Thyroid gland (tissue), 4 donors: ENCODE data around the gene GPC1. TPM values are rescaled to one million over a fixed set of nuclear protein-coding genes. Genes with fewer than 3 reads are reported as not detected.

Experiments
- DNase-seq, 2 donors: peaks; one replicate each; pipeline ENCODE4 v3.0.0-alpha.2; 2019
- H3K27ac ChIP-seq, 3 donors: fragments of 200-600 bp; sonication (generic); 1 replicate in 2 of 3; 2 replicates in 1 of 3; pipeline ENCODE4 v1.5.1; 2016 to 2019; ENCODE audit warnings: mild to moderate bottlenecking in 1 of 3, moderate library complexity in 1 of 3
- H3K27me3 ChIP-seq: fragments of 200-600 bp; sonication (generic); one replicate; pipeline ENCODE4 v1.5.1; 2019
- H3K36me3 ChIP-seq, 2 donors: fragments of 200-600 bp; sonication (generic); one replicate each; pipeline ENCODE4 v1.5.1; 2016 to 2019
- H3K4me1 ChIP-seq, 2 donors: fragments of 200-600 bp; sonication (generic); one replicate each; pipeline ENCODE4 v1.5.1; 2017 to 2019
- H3K4me3 ChIP-seq, 3 donors: fragments of 200-600 bp; sonication (generic); replicated peaks in 1 of 3; 1 replicate in 2 of 3; 2 replicates in 1 of 3; pipeline ENCODE4 v1.5.1; 2016; ENCODE audit warnings: mild to moderate bottlenecking in 1 of 3
- H3K9me3 ChIP-seq: fragments of 200-600 bp; sonication (generic); one replicate; pipeline ENCODE4 v1.5.1; 2017
- CTCF ChIP-seq, 6 experiments: fragments of 200-600 bp in 3 of 6; fragments of 450-650 bp in 3 of 6; sonication (generic) in 3 of 6; IDR thresholded peaks; one replicate each; pipeline ENCODE4 v1.5.1; 2016 to 2019; ENCODE audit warnings: antibody characterized with exemption in 6 of 6, mild to moderate bottlenecking in 2 of 6, inconsistent platforms in 1 of 6, moderate library complexity in 1 of 6
- POLR2A ChIP-seq, 2 donors: fragments of 450-650 bp; IDR thresholded peaks; one replicate each; pipeline ENCODE4 v1.6.1; 2017; ENCODE audit warnings: antibody characterized with exemption in 2 of 2, mild to moderate bottlenecking in 2 of 2, moderate library complexity in 1 of 2
- WGBS, 2 donors: methylation state at CpG; one replicate each; pipeline ENCODE4 v1.1.5; 2017; 5-methylcytosine and 5-hydroxymethylcytosine counted together
- intact Hi-C: fragments of 100-400 bp; cut with DNase I; formaldehyde crosslinking; loops from one replicate; pipeline ENCODE4 v1.15.1; 2023
- total RNA-seq, 4 donors: library from RNA; depleted of rRNA; stranded (reverse); fragments of >200 nt; gene quantifications; one replicate each; pipeline ENCODE4 v1.2.3, GENCODE V29; 2016

GPC1 gene
- total RNA-seq, 4 donors from 2014 or later = 14.1 to 35.5 (median 26.8) TPM

- Histone ChIP-seq H3K36me3 (no peaks in the 10 kb centered on the region), H3K4me3 (no peak overlapping the region), H3K9me3 (no peaks in the 10 kb centered on the region), H3K4me1 (no peaks in the 10 kb centered on the region), H3K27ac (no peak overlapping the region), H3K27me3 (no peaks in the 10 kb centered on the region)
- intact Hi-C loops = no loop called here
- DNase-seq = no peak
- TF ChIP-seq CTCF (IDR thresholded peaks at IDR 0.05) (no peak), POLR2A (IDR thresholded peaks at IDR 0.05) (no peak)
- WGBS, 2 donors = 92 to 98% methylated on average over 9 of the region's 11 CpGs
These were observed 36.8 kb downstream of the GPC1 start for GRCh38 chr2:240472078-240472790.

GRCh38 chr2:240473211-240473610 lies 37.7 kb downstream of the GPC1 start:
- Histone ChIP-seq H3K4me3 (no peak overlapping the region), H3K4me1 (no peaks in the 10 kb centered on the region), H3K27ac (no peak overlapping the region), H3K27me3 (no peaks in the 10 kb centered on the region), H3K9me3 (no peaks in the 10 kb centered on the region), H3K36me3 (no peaks in the 10 kb centered on the region)
- no peak for TF ChIP-seq CTCF (IDR thresholded peaks at IDR 0.05)
- TF ChIP-seq POLR2A (IDR thresholded peaks at IDR 0.05) = no peak
- intact Hi-C loops = no loop called here
- 96 to 99% methylated on average over 4 of the region's 4 CpGs for WGBS, 2 donors
- DNase-seq = no peak

GRCh38 chr2:240477916-240478315 lies 42.5 kb downstream of the GPC1 start:
- intact Hi-C loops = no loop called here
- Histone ChIP-seq H3K4me3 (no peak overlapping the region), H3K27me3 (no peaks in the 10 kb centered on the region), H3K9me3 (no peaks in the 10 kb centered on the region), H3K4me1 (no peaks in the 10 kb centered on the region), H3K27ac (no peak overlapping the region), H3K36me3 (no peaks in the 10 kb centered on the region)
- no peak for TF ChIP-seq POLR2A (IDR thresholded peaks at IDR 0.05)
- TF ChIP-seq CTCF (IDR thresholded peaks at IDR 0.05) = no peak
- 91 to 93% methylated on average over 13 of the region's 13 CpGs for whole genome bisulfite sequencing, 2 donors
- DNase-seq = no peak

- 92 to 94% methylated on average over 19 to 21 of the region's 21 CpGs for WGBS, 2 donors
- TF ChIP-seq CTCF (IDR thresholded peaks at IDR 0.05) = no peak
- TF ChIP-seq POLR2A (IDR thresholded peaks at IDR 0.05) = no peak
These were observed 43.1 kb downstream of the GPC1 start for GRCh38 chr2:240478346-240479110.

GRCh38 chr2:240479111-240479501 lies 43.6 kb downstream of the GPC1 start:
- no peak overlapping the region for H3K4me3 ChIP-seq
- intact Hi-C loops = no loop called here
- no peaks in the 10 kb centered on the region for H3K36me3 ChIP-seq
- WGBS, 2 donors = 83 to 94% methylated on average over 3 to 11 of the region's 12 CpGs
- no peaks in the 10 kb centered on the region for H3K9me3 ChIP-seq
- no peaks in the 10 kb centered on the region for H3K27me3 ChIP-seq
- H3K27ac ChIP-seq = no peak overlapping the region
- no peaks in the 10 kb centered on the region for H3K4me1 ChIP-seq
- TF ChIP-seq POLR2A (IDR thresholded peaks at IDR 0.05) = no peak
- no peak for TF ChIP-seq CTCF (IDR thresholded peaks at IDR 0.05)
- DNase-seq = no peak

More at GRCh38 chr2:240478346-240479110, 43.1 kb downstream of the GPC1 start:
- no peak overlapping the region for H3K27ac ChIP-seq
- no peak overlapping the region for H3K4me3 ChIP-seq
- intact Hi-C loops = no loop called here
- no peaks in the 10 kb centered on the region for H3K27me3 ChIP-seq
- H3K9me3 ChIP-seq = no peaks in the 10 kb centered on the region
- no peaks in the 10 kb centered on the region for H3K36me3 ChIP-seq
- no peak for DNase-seq
- H3K4me1 ChIP-seq = no peaks in the 10 kb centered on the region
